ENCODE data around the gene HOXC10.

DNA sequence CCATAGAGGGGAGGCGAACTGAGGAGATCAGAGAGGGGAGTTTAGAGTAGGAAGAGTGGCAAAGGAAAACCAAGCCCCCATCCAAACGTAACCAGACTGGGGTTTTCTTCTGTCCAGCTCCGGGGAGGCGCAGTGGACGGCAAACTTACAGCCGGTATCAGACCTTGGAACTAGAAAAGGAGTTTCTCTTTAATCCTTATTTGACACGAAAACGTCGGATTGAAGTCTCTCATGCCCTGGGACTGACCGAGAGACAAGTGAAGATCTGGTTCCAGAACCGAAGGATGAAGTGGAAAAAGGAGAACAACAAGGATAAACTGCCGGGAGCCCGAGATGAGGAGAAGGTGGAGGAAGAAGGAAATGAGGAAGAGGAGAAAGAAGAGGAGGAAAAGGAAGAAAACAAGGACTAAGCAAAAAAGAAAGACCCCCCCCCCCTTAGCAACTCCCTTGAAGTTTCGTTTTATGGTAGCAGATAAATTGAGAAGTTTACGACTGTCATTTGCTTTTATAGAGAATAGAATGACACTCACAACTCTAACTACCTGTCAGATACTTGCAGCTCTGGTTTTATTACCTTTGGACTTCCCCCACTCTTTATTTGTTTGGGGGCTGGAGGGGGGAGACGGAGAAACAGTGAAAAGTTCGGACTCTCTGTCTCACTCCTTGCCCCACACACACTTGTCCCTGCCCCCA, 26.2 kb downstream of the HOXC10 start:
- TF ChIP-seq, protein P1, sequence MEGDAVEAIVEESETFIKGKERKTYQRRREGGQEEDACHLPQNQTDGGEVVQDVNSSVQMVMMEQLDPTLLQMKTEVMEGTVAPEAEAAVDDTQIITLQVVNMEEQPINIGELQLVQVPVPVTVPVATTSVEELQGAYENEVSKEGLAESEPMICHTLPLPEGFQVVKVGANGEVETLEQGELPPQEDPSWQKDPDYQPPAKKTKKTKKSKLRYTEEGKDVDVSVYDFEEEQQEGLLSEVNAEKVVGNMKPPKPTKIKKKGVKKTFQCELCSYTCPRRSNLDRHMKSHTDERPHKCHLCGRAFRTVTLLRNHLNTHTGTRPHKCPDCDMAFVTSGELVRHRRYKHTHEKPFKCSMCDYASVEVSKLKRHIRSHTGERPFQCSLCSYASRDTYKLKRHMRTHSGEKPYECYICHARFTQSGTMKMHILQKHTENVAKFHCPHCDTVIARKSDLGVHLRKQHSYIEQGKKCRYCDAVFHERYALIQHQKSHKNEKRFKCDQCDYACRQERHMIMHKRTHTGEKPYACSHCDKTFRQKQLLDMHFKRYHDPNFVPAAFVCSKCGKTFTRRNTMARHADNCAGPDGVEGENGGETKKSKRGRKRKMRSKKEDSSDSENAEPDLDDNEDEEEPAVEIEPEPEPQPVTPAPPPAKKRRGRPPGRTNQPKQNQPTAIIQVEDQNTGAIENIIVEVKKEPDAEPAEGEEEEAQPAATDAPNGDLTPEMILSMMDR (IDR thresholded peaks at IDR 0.05): no peak
- no peak for TF ChIP-seq POLR2A (IDR thresholded peaks at IDR 0.05)
